Liver (tissue), 9 donors: ENCODE measurements around the gene FUT7. TPM values are rescaled to one million over a fixed set of nuclear protein-coding genes. Genes with fewer than 3 reads are reported as not detected.
A peak's percentile ranks its signal among the peaks of the same experiment; 100 is the strongest.

Experiments
- DNase-seq: peaks from one replicate; pipeline ENCODE4 v3.0.0-alpha.2; 2017; ENCODE audit warnings: low spot score
- H3K27ac ChIP-seq, 2 donors: one replicate each; pipeline ENCODE4 v1.7.0; 2013; ENCODE audit warnings: inconsistent platforms in 2 of 2, low read length in 2 of 2, control low read depth in 1 of 2, low read depth in 1 of 2, mild to moderate bottlenecking in 1 of 2
- H3K27me3 ChIP-seq, 4 donors: one replicate each; pipeline versions ENCODE4 v1.6.1 to v1.7.0; 2013; ENCODE audit warnings: low read length in 3 of 4, inconsistent platforms in 1 of 4, mild to moderate bottlenecking in 1 of 4, moderate library complexity in 1 of 4; ENCODE audit not compliant: control insufficient read depth in 4 of 4, insufficient read depth in 4 of 4
- H3K36me3 ChIP-seq, 4 donors: one replicate each; pipeline versions ENCODE4 v1.6.1 to v1.7.0; 2013; ENCODE audit warnings: low read length in 3 of 4, mild to moderate bottlenecking in 3 of 4, low read depth in 1 of 4, moderate library complexity in 1 of 4; ENCODE audit not compliant: control insufficient read depth in 4 of 4, insufficient read depth in 3 of 4
- H3K4me1 ChIP-seq, 4 donors: one replicate each; pipeline versions ENCODE4 v1.6.1 to v1.7.0; 2013; ENCODE audit warnings: low read length in 3 of 4, mild to moderate bottlenecking in 3 of 4, moderate library complexity in 1 of 4; ENCODE audit not compliant: control insufficient read depth in 4 of 4, insufficient read depth in 4 of 4
- H3K4me3 ChIP-seq, 3 donors: one replicate each; pipeline versions ENCODE4 v1.6.1 to v1.7.0; 2013; ENCODE audit warnings: low read length in 3 of 3, control low read depth in 1 of 3, low read depth in 1 of 3, mild to moderate bottlenecking in 1 of 3
- H3K9ac ChIP-seq, 2 donors: one replicate each; pipeline ENCODE4 v1.7.0; 2013; ENCODE audit warnings: low read length in 2 of 2, mild to moderate bottlenecking in 2 of 2, moderate library complexity in 2 of 2, control low read depth in 1 of 2, low read depth in 1 of 2
- H3K9me3 ChIP-seq, 4 donors: one replicate each; pipeline versions ENCODE4 v1.6.1 to v1.7.0; 2013; ENCODE audit warnings: low read length in 3 of 4; ENCODE audit not compliant: control insufficient read depth in 4 of 4
- EGR1 ChIP-seq, 2 donors: IDR thresholded peaks; 2 replicates each; pipeline ENCODE4 v1.6.1; 2016 to 2018; ENCODE audit warnings: antibody characterized with exemption in 2 of 2, low read depth in 2 of 2
- FOXA2 ChIP-seq: IDR thresholded peaks from 2 replicates; pipeline ENCODE4 v1.6.1; 2016; ENCODE audit warnings: antibody characterized with exemption
- GABPA ChIP-seq, 2 donors: IDR thresholded peaks in 1 of 2; conservative IDR thresholded peaks in 1 of 2; 2 replicates each; pipeline ENCODE4 v1.6.1; 2016; ENCODE audit warnings: antibody characterized with exemption in 2 of 2, mild to moderate bottlenecking in 1 of 2, moderate library complexity in 1 of 2
- JUND ChIP-seq, 2 donors: IDR thresholded peaks; 2 replicates each; pipeline ENCODE4 v1.6.1; 2016; ENCODE audit warnings: antibody characterized with exemption in 2 of 2
- MAX ChIP-seq: IDR thresholded peaks from 2 replicates; pipeline ENCODE4 v1.6.1; 2016; ENCODE audit warnings: antibody characterized with exemption
- NR2F2 ChIP-seq: IDR thresholded peaks from 2 replicates; pipeline ENCODE4 v1.6.1; 2016; ENCODE audit warnings: antibody characterized with exemption
- RAD21 ChIP-seq, 2 donors: IDR thresholded peaks; 2 replicates each; pipeline ENCODE4 v1.6.1; 2016; ENCODE audit warnings: antibody characterized with exemption in 2 of 2, mild to moderate bottlenecking in 2 of 2
- RXRA ChIP-seq, 2 donors: IDR thresholded peaks; 2 replicates each; pipeline ENCODE4 v1.6.1; 2017 to 2018; ENCODE audit warnings: antibody characterized with exemption in 2 of 2, mild to moderate bottlenecking in 1 of 2
- SP1 ChIP-seq: IDR thresholded peaks from 2 replicates; pipeline ENCODE4 v1.6.1; 2018; ENCODE audit warnings: antibody characterized with exemption, mild to moderate bottlenecking
- TAF1 ChIP-seq: conservative IDR thresholded peaks from 2 replicates; pipeline ENCODE4 v1.6.1; 2016; ENCODE audit warnings: antibody characterized with exemption, mild to moderate bottlenecking
- YY1 ChIP-seq: IDR thresholded peaks from 2 replicates; pipeline ENCODE4 v1.6.1; 2016; ENCODE audit warnings: antibody characterized with exemption, mild to moderate bottlenecking
- WGBS: extraction: QIAGEN DNeasy Blood & Tissue Kit; methylation state at CpG from one replicate; pipeline ENCODE4 v1.1.7; 2013; 5-methylcytosine and 5-hydroxymethylcytosine counted together
- polyA plus RNA-seq, 2 donors: library from polyadenylated mRNA; stranded (reverse) in 1 of 2; unstranded in 1 of 2; fragments of 200-250 nt in 1 of 2; fragments of >200 nt in 1 of 2; fragmentation: Nextera tagmentation in 1 of 2; extraction: Ambion mirVana in 1 of 2; gene quantifications; one replicate each; pipeline versions ENCODE4 v1.2.1 to v1.2.3, GENCODE V29; 2013 to 2015
- total RNA-seq, 2 donors: library from RNA; depleted of rRNA; stranded (reverse); fragments of >200 nt; gene quantifications; one replicate each; pipeline ENCODE4 v1.2.3, GENCODE V29; 2014
- TF ChIP-seq, protein P1 (sequence below): fragments of 150-350 bp; IDR thresholded peaks from 2 replicates; pipeline ENCODE4 v1.5.1; 2017; ENCODE audit warnings: improper control_type of control experiment, low read depth, low read length; ENCODE audit not compliant: missing input control
- TF ChIP-seq, protein P2 (sequence below): IDR thresholded peaks from 2 replicates; pipeline ENCODE4 v1.6.1; 2016; ENCODE audit warnings: antibody characterized with exemption
- donor health status: healthy.
- donor health status: healthy.
- donor health status: healthy.
- donor health status: healthy.
- donor health status: healthy.

The FUT7 gene
- total and polyA plus RNA-seq, 4 donors: 0.14 to 0.67 (median 0.37) TPM; not detected in 1

DNA sequence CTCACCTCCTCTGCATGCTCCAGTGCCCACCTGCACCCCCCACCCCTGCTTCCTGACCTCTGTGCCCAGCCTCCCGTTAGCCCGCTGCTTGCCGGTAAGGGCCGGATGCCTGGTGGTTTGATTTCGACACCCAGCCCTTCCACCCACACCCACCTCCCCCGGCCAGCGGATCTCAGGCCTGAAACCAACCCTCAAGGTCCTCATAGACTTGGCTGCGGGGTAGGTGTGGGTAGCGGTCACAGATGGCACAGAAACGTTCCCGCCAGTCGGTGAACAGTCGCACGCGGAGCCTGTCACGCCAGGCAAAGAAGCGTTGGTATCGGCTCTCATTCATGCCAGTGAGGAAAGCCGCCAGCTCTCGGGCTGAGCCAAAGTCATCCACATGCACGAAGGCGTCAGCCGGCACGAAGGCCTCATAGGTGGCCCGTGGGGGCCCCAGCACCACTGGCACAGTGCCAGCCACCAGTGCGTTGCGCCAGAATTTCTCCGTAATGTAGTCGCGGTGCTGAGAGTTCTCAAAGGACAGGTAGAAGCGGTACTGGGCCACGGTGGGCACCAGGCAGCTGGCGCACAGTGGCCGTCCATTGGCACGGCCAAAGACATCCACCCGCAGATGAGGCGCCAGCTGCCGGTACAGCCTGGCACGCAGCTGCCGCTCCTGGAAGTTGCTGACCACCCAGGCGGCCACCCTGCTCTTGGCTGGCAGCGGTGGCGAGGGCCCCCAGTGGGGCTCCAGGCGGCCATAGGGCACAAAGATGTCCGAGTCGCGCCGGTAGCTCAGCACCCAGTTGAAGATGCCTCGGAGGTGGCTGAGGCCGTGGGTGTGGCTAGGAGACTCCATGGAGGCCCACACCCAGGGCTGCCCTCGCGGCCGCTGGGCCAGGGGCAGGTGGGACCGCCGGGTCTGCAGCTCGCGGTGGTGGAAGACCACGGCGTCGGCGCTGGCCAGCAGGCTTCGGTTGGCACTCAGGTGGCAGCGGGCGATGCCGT lies 1.1 kb downstream of the FUT7 start:
- H3K27me3 ChIP-seq: no peaks in the 10 kb centered on the region
- H3K4me1 ChIP-seq: peaks cover 18 to 42% (median 32%) of the 10 kb centered on the region in 4 donors
- H3K9me3 ChIP-seq: no peaks in the 10 kb centered on the region
- H3K27ac ChIP-seq: peak overlapping the region in 1 of 2 donors; percentile 53
- no peak for TF ChIP-seq RAD21 (IDR thresholded peaks at IDR 0.05)
- TF ChIP-seq GABPA (IDR thresholded peaks at IDR 0.05 in 1 of 2, conservative IDR thresholded peaks at IDR 0.05 in 1 of 2): no peak
- WGBS: 84% methylated on average over 65 of the region's 65 CpGs
- no peak overlapping the region for H3K4me3 ChIP-seq
- no peak overlapping the region for H3K9ac ChIP-seq
- DNase-seq: no peak
- no peaks in the 10 kb centered on the region for H3K36me3 ChIP-seq

GRCh38 chr9:137030006-137030405 lies 1.9 kb downstream of the FUT7 start:
- Histone ChIP-seq H3K9me3 (no peaks in the 10 kb centered on the region), H3K36me3 (no peaks in the 10 kb centered on the region), H3K4me1 (peaks cover 25 to 46% (median 37%) of the 10 kb centered on the region in 4 donors), H3K27ac (peak overlapping the region; percentile 6 to 53), H3K27me3 (no peaks in the 10 kb centered on the region), H3K4me3 (no peak overlapping the region), H3K9ac (no peak overlapping the region)
- 72% methylated on average over 15 of the region's 15 CpGs for WGBS
- TF ChIP-seq NR2F2: no peak
- no peak for TF ChIP-seq TAF1
- no peak for TF ChIP-seq YY1
- no peak for TF ChIP-seq FOXA2
- DNase-seq: no peak

GRCh38 chr9:137029058-137029936 lies 2.6 kb downstream of the FUT7 start:
- WGBS: 31% methylated on average over 19 of the region's 19 CpGs

More at GRCh38 chr9:137029058-137029936, 2.6 kb downstream of the FUT7 start:
- Histone ChIP-seq H3K4me3 (peak overlapping the region in 1 of 3 donors; percentile 72), H3K36me3 (no peaks in the 10 kb centered on the region), H3K4me1 (peaks cover 28 to 51% (median 35%) of the 10 kb centered on the region in 4 donors), H3K9me3 (no peaks in the 10 kb centered on the region), H3K27me3 (no peaks in the 10 kb centered on the region), H3K27ac (peak overlapping the region; percentile 25 to 53), H3K9ac (no peak overlapping the region)
- TF ChIP-seq GABPA (IDR thresholded peaks at IDR 0.05 in 1 of 2, conservative IDR thresholded peaks at IDR 0.05 in 1 of 2): no peak
- TF ChIP-seq NR2F2: peak; percentile 60
- TF ChIP-seq, protein P1, sequence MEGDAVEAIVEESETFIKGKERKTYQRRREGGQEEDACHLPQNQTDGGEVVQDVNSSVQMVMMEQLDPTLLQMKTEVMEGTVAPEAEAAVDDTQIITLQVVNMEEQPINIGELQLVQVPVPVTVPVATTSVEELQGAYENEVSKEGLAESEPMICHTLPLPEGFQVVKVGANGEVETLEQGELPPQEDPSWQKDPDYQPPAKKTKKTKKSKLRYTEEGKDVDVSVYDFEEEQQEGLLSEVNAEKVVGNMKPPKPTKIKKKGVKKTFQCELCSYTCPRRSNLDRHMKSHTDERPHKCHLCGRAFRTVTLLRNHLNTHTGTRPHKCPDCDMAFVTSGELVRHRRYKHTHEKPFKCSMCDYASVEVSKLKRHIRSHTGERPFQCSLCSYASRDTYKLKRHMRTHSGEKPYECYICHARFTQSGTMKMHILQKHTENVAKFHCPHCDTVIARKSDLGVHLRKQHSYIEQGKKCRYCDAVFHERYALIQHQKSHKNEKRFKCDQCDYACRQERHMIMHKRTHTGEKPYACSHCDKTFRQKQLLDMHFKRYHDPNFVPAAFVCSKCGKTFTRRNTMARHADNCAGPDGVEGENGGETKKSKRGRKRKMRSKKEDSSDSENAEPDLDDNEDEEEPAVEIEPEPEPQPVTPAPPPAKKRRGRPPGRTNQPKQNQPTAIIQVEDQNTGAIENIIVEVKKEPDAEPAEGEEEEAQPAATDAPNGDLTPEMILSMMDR: peak; percentile 80
- TF ChIP-seq SP1: peak; percentile 9
- peak; percentile 41 to 77 for TF ChIP-seq RAD21 (IDR thresholded peaks at IDR 0.05)
- no peak for TF ChIP-seq FOXA2
- TF ChIP-seq MAX: no peak
- TF ChIP-seq RXRA (IDR thresholded peaks at IDR 0.05): no peak
- no peak for TF ChIP-seq JUND (IDR thresholded peaks at IDR 0.05)
- no peak for TF ChIP-seq EGR1 (IDR thresholded peaks at IDR 0.05; ENCODE audit: low read depth in 2 of 2)
- TF ChIP-seq, protein P2, sequence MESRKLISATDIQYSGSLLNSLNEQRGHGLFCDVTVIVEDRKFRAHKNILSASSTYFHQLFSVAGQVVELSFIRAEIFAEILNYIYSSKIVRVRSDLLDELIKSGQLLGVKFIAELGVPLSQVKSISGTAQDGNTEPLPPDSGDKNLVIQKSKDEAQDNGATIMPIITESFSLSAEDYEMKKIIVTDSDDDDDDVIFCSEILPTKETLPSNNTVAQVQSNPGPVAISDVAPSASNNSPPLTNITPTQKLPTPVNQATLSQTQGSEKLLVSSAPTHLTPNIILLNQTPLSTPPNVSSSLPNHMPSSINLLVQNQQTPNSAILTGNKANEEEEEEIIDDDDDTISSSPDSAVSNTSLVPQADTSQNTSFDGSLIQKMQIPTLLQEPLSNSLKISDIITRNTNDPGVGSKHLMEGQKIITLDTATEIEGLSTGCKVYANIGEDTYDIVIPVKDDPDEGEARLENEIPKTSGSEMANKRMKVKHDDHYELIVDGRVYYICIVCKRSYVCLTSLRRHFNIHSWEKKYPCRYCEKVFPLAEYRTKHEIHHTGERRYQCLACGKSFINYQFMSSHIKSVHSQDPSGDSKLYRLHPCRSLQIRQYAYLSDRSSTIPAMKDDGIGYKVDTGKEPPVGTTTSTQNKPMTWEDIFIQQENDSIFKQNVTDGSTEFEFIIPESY: no peak
- DNase-seq: peak; percentile 88
